SK-N-MC (cell line): ENCODE results near the gene ERFE.

ENCODE experiments used
- DNase-seq: peaks from one replicate; pipeline ENCODE4 v3.0.0-alpha.2; 2011; ENCODE audit warnings: low read depth, low spot score
- H3K27ac ChIP-seq: fragments of 200-600 bp; sonication (generic); 2 replicates; pipeline ENCODE4 v1.5.1; 2016; ENCODE audit warnings: mixed run types
- H3K36me3 ChIP-seq: fragments of 200-600 bp; sonication (generic); 2 replicates; pipeline ENCODE4 v1.6.1; 2017; ENCODE audit warnings: antibody characterized with exemption, low read length, mixed read lengths; ENCODE audit not compliant: insufficient read depth
- H3K4me3 ChIP-seq: fragments of 200-600 bp; sonication (generic); 2 replicates; pipeline ENCODE4 v1.5.1; 2016
- H3K9ac ChIP-seq: fragments of 200-600 bp; sonication (generic); 2 replicates; pipeline ENCODE4 v1.8.0; 2017; ENCODE audit warnings: mixed run types, mixed read lengths; ENCODE audit not compliant: insufficient read length
- H3K9me3 ChIP-seq: fragments of 200-600 bp; sonication (generic); 2 replicates; pipeline ENCODE4 v1.6.1; 2017; ENCODE audit warnings: low read depth, mild to moderate bottlenecking, antibody characterized with exemption, low read length, moderate library complexity, mixed read lengths
- EZH2 ChIP-seq: fragments of 200-600 bp; sonication (generic); IDR thresholded peaks from one replicate; pipeline ENCODE4 v1.6.1; 2017; ENCODE audit warnings: antibody characterized with exemption
- FOXP2 ChIP-seq: optimal IDR thresholded peaks from 2 replicates; pipeline ENCODE3; 2011; ENCODE audit warnings: mild to moderate bottlenecking, moderate library complexity; ENCODE audit not compliant: insufficient read depth; ENCODE audit errors: extremely low read length, control extremely low read depth
- POLR2AphosphoS5 ChIP-seq: IDR thresholded peaks from 2 replicates; pipeline ENCODE4 v1.6.1; 2012; ENCODE audit warnings: mild to moderate bottlenecking, low read depth, low read length, borderline replicate concordance

Gene ERFE

GRCh38 chr2:238162251-238162845 lies 3.6 kb downstream of the ERFE start:
- no peak overlapping the region for H3K27ac ChIP-seq
- H3K9me3 ChIP-seq = no peaks in the 10 kb centered on the region
- DNase-seq = no peak
- H3K4me3 ChIP-seq = no peak overlapping the region
- no peak overlapping the region for H3K9ac ChIP-seq
- TF ChIP-seq FOXP2 (no peak), EZH2 (no peak)
- H3K36me3 ChIP-seq = peaks cover 7% of the 10 kb centered on the region; the same call in 1 of the 2 replicates

GRCh38 chr2:238162846-238163441 lies 4.2 kb downstream of the ERFE start:
- TF ChIP-seq POLR2AphosphoS5 (no peak), FOXP2 (no peak), EZH2 (no peak)
- no peak for DNase-seq
- peaks cover 13% of the 10 kb centered on the region; the same call in 1 of the 2 replicates for H3K36me3 ChIP-seq
- no peak overlapping the region for H3K9ac ChIP-seq
- no peak overlapping the region for H3K27ac ChIP-seq
- H3K9me3 ChIP-seq = no peaks in the 10 kb centered on the region
- H3K4me3 ChIP-seq = no peak overlapping the region

- no peaks in the 10 kb centered on the region for H3K9me3 ChIP-seq
- H3K9ac ChIP-seq = no peak overlapping the region
- no peak for DNase-seq
- H3K27ac ChIP-seq = no peak overlapping the region
- H3K4me3 ChIP-seq = no peak overlapping the region
- peaks cover 16% of the 10 kb centered on the region; the same call in 1 of the 2 replicates for H3K36me3 ChIP-seq
- TF ChIP-seq EZH2 = no peak
- no peak for TF ChIP-seq POLR2AphosphoS5
- TF ChIP-seq FOXP2 = no peak
Measured at GRCh38 chr2:238163481-238164198, 4.9 kb downstream of the ERFE start.

- Histone ChIP-seq H3K36me3 (peaks cover 16% of the 10 kb centered on the region), H3K27ac (0 out of 2 replicates have a peak overlapping the region, but pooled peaks have one; percentile 13), H3K4me3 (no peak overlapping the region), H3K9ac (no peak overlapping the region), H3K9me3 (no peaks in the 10 kb centered on the region)
- no peak for TF ChIP-seq POLR2AphosphoS5
- TF ChIP-seq EZH2 = no peak
- no peak for DNase-seq
Measured at GRCh38 chr2:238164906-238165287, 6.1 kb downstream of the ERFE start.

- TF ChIP-seq FOXP2 = no peak
- TF ChIP-seq EZH2 = no peak
- TF ChIP-seq POLR2AphosphoS5 = no peak
- H3K9ac ChIP-seq = no peak overlapping the region
Measured at GRCh38 chr2:238165288-238165921, 6.6 kb downstream of the ERFE start.

GRCh38 chr2:238166391-238167343 lies 7.9 kb downstream of the ERFE start:
- peak overlapping the region; percentile 19; the same call in 1 of the 2 replicates for H3K27ac ChIP-seq
- H3K4me3 ChIP-seq = no peak overlapping the region
- peaks cover 31% of the 10 kb centered on the region for H3K36me3 ChIP-seq
- no peak overlapping the region for H3K9ac ChIP-seq
- no peaks in the 10 kb centered on the region for H3K9me3 ChIP-seq
- no peak for DNase-seq
- TF ChIP-seq POLR2AphosphoS5 (no peak), EZH2 (no peak), FOXP2 (no peak)

More at GRCh38 chr2:238165288-238165921, 6.6 kb downstream of the ERFE start:
- H3K4me3 ChIP-seq = no peak overlapping the region
- peaks cover 21% of the 10 kb centered on the region for H3K36me3 ChIP-seq
- no peak overlapping the region for H3K27ac ChIP-seq
- no peaks in the 10 kb centered on the region for H3K9me3 ChIP-seq
- no peak for DNase-seq

- no peak overlapping the region for H3K9ac ChIP-seq
- H3K4me3 ChIP-seq = no peak overlapping the region
- peak overlapping the region; percentile 98 for H3K27ac ChIP-seq
- TF ChIP-seq EZH2 (no peak), FOXP2 (no peak), POLR2AphosphoS5 (no peak)
- no peak for DNase-seq
- no peaks in the 10 kb centered on the region for H3K9me3 ChIP-seq
- H3K36me3 ChIP-seq = peaks cover 36% of the 10 kb centered on the region
Measured at GRCh38 chr2:238167344-238167715, 8.6 kb downstream of the ERFE start.
